Smooth muscle cell of the brain vasculature (primary cell): Measurements from ENCODE around the gene ARHGAP15.

Experiments used
- DNase-seq: peaks from one replicate; pipeline ENCODE4 v3.0.0-alpha.2; 2012; ENCODE audit warnings: low read depth, low spot score

ARHGAP15 gene

GRCh38 chr2:143710879-143711278 lies 581.7 kb downstream of the ARHGAP15 start:
- no peak for DNase-seq

DNA sequence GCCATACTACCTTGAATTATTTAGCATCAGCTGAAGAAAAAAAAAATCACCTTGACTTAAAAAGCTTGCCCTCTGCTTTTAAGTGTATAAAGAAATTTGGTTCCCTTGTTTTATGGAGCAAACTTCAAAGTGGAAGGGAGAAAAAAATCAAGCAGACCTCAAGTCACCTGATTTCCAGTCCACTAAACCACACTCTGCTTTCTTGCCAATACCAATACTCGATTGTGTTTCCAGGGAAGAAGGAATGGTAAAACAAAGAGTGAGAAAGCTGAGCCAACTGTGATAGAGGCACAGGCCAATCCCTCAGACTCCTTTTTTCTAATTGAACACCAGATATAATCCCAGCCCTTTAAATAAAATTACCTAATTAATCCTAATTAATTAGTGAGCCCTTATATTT lies 587.3 kb downstream of the ARHGAP15 start:
- DNase-seq = no peak

GRCh38 chr2:143717053-143717452 lies 587.8 kb downstream of the ARHGAP15 start:
- DNase-seq = no peak

- no peak for DNase-seq
Observed at GRCh38 chr2:143717536-143718168, 588.4 kb downstream of the ARHGAP15 start.

DNA sequence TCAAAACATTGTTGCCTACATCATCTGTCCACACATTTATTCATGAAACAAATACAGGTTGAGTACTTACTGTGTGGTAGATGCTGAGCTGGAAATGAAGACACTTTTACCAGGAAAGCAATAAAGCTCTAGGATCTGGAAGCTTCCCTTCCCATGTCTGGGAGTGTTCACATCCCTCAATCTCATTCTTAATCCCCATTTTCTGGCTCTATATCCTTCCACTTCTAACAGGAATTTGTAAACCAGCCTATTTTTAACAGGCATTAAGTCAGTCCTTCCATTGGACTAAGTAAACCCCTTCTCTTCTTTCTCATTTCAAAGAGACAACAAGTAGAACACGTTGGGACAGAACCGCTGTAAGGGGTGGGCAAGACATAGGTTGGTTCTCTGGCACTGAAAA lies 589.5 kb downstream of the ARHGAP15 start:
- no peak for DNase-seq

GRCh38 chr2:143719406-143719805 lies 590.2 kb downstream of the ARHGAP15 start:
- DNase-seq = no peak

- no peak for DNase-seq
Observed at GRCh38 chr2:143720095-143720664, 591.0 kb downstream of the ARHGAP15 start.

DNA sequence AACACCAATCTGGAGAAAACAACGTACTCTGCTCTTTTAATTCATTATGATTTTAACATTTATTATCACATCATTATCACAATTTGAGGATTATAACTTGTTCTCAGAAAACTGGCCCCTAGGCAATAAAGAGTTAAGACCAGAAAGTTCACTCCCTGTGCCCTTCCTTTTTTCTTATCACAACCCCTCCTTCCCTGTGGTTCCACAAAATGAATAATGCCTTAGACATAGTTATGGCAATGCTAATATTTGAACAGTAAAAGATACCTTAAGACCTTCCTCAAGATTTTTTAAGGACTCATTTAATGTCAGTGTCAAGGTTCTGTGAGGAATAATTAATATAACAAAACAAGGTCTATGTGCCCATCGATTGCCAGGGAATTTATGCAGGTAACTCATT lies 596.2 kb downstream of the ARHGAP15 start:
- no peak for DNase-seq

- DNase-seq = no peak
Observed at GRCh38 chr2:143726151-143726845, 597.1 kb downstream of the ARHGAP15 start.

- DNase-seq = no peak
Observed at GRCh38 chr2:143728498-143728897, 599.3 kb downstream of the ARHGAP15 start.

DNA sequence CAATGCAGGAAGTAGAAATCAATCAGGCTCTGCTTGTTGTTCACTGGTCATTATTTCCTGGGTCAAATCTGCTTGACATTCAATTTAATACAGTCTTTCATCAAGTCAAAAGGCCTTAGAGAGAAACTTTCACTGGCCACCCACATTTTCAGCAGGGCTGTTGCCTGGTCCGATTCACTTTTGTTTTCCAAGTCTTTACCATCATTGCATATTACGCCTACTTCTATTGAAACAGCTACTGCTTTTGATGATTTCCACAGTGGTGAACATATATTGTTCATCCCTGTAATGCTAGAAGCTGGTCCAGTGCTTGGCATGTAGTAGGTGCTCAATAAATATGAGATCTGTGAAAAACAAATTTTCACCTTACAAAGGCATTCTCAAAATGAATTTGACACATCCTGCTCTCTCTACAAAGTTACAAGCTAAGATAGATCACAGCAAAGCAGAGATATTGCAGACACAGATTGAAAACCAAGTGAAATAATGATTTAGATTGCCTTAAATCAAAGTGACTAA lies 600.1 kb downstream of the ARHGAP15 start:
- DNase-seq = no peak

DNA sequence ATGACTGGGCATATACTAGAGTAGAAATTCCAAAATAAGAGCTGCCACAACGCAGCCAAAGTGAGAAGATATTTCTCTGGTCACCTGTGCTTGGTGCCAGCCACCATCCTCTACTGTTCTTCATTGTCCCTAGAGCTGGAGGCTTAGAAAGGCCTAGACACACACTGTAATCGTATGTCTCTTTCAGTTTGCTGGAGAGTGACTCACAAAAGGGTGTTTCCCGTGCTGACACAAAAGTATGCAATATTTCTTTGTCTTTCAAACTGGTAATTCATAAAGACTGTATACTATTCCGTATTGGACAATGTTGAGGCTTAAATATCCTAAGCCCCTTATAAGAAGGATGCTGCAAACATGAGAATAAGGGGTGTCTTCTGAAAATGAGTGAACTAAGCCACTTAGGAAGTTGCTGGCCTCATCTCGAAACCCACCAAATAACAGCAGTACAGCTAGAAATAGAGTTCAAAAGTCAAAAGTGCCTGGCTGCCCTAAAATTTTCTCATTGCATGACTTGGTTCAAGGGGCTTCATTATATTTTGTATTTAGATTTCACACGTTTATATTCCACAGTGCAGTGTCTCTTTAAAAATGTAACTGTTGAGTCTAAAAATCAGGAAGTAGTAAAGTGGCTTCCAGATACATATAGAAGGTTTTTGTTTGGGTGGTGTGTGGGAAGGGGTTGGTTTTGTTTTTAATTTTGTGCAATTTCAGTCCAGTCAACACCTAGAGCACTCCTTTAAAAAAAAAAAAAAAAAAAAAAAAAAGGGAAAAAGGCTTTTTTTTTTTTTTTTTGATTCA lies 601.1 kb downstream of the ARHGAP15 start:
- no peak for DNase-seq

DNA sequence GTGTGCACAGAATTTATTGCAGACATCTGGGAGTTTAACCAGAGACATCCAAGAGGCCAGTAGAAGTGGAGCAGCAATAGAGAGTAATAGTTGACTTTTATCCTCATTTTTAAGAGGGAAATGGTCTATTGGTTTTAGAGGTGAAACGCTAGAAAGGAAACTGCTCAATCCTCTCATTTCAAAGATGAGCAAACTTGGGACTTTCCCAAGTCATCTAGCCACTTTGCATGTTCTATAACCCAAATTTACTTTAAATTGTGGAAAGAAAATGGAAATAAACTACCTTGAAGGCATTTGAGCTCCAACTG lies 601.7 kb downstream of the ARHGAP15 start:
- no peak for DNase-seq

GRCh38 chr2:143732076-143732475 lies 602.9 kb downstream of the ARHGAP15 start:
- DNase-seq = no peak

DNA sequence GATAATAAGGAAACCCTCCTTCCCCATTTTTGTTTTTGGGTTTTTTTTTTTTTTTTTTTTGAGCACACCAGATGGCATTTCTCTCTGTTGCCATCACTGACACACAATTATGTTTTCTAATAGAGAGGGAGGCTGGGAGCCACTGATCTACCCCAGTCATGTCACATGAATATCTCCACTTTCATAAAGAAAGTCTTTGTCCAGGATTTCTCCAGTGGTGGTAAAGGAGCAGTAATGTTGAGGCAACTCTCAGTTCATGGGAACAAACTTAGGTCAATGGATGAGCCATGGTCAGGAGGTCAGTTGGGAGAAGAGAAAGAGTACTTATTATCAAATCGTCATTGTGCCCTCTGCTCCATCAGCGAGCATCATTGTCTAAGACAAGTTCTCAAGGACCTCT lies 603.7 kb downstream of the ARHGAP15 start:
- no peak for DNase-seq

DNA sequence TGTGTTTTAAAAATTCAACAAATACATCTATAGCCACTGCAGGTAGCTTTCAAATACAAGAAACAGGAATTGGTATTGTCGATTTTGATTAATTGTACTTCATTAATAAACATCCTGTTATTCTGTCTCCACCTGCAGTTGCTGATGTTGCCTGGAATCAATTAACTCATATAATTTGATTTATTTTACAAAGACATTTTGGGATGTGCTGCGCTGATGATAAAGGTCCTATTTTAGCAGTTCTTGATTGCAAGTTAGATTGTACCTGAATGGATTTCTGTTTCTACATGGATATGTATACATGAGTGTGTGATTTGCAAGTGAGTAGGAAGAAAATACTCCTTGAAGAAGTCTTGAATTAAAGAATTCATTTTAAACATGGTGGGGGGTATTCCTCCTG lies 605.3 kb downstream of the ARHGAP15 start:
- DNase-seq = no peak

DNA sequence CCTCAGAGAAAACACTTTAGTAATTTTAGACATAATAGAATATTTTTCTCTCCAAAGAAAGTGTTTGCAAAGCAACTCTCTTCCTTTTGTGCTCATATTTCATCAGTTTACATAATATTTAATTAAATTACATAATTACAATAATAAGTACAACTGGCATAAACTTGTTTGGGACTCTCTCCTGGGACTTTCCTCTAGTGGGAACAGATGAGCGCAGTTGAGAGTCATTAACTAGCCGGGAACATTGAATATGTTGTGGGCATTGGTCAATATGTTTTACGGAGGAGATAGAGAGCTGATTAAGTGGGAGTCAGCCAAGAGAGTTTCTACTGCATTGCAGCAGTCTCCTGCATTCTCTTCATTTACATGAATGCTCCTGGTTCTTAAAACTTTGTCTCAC lies 607.7 kb downstream of the ARHGAP15 start:
- no peak for DNase-seq

GRCh38 chr2:143740431-143740830 lies 611.2 kb downstream of the ARHGAP15 start:
- DNase-seq = no peak

GRCh38 chr2:143741205-143741604 lies 612.0 kb downstream of the ARHGAP15 start:
- no peak for DNase-seq

- DNase-seq = no peak
Observed at GRCh38 chr2:143742581-143742980, 613.4 kb downstream of the ARHGAP15 start.

DNA sequence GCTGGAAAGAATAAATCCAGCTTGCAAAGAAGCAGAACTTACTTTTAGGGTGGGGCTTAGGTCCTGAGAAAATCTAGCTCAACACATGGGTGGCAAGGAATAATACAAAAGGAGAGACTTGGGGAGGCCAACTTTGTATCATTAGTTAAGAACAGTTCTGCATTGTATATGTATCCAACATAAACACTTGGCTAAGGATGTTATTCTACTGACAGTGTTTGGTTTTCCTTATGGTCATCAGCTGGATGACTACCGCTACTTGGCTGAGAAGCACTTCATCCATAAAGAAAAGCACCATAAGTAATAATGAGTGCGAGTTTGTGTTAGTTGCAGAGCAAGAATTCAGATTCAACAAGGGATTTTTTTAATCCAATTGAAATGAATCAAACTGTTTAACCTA lies 614.9 kb downstream of the ARHGAP15 start:
- DNase-seq = no peak

DNA sequence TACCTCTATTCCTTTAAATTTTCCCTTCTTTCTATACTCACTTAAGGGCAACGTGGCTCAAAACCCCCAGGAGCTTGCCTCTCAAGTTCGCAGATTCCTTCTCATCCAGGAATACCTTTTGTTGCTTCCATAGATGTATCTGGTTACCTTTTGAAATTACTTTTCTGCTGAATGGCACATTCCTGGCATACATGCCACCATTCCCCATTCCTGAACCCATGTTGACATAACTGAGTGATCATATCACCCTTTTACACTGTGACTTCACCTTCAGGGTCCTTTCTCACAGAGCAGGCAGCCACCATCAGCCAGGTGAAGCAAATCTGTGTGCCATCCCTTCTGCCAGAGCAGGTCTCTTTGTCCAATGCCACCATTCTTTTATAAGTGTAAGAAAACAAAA lies 615.8 kb downstream of the ARHGAP15 start:
- no peak for DNase-seq
